HL-60/S4 treated with phorbol 12-myristate 13-acetate at 8.2 ng/mL for 4 days and 3 days (cell line): ENCODE data around the gene DET1.
"Not testable (repeated sequence)": the region's sequence is repeated elsewhere in the genome, so short reads cannot be mapped to it uniquely, and the experiment has no call there.

Source experiments
- in situ Hi-C: fragments of 300-500 bp; cut with MboI; formaldehyde crosslinking; loops from 2 replicates; pipeline ENCODE4 v1.15.0; 2022; ENCODE audit warnings: low sequenced_read_pairs

Gene DET1

DNA sequence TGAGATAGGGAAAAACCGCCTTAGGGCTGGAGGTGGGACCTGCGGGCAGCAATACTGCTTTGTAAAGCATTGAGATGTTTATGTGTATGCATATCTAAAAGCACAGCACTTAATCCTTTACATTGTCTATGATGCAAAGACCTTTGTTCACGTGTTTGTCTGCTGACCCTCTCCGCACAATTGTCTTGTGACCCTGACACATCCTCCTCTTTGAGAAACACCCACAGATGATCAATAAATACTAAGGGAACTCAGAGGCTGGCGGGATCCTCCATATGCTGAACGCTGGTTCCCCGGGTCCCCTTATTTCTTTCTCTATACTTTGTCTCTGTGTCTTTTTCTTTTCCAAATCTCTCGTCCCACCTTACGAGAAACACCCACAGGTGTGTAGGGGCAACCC lies 5.4 kb downstream of the DET1 start:
- in situ Hi-C loops, result not testable (repeated sequence)

DNA sequence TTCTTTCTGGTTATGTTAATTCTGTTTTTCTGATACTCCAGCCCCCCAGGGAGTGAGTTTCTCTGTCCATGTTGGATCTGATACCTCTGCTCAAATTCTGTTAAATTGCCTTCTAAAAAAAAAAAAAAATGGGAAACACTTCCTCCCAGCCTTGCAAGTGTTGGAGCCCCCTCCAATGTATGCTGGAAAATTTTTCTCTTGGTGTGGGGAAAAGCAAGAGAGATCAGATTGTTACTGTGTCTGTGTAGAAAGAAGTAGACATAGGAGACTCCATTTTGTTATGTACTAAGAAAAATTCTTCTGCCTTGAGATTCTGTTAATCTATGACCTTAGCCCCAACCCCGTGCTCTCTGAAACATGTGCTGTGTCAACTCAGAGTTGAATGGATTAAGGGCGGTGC lies 6.1 kb downstream of the DET1 start:
- in situ Hi-C loops, result not testable (repeated sequence)

DNA sequence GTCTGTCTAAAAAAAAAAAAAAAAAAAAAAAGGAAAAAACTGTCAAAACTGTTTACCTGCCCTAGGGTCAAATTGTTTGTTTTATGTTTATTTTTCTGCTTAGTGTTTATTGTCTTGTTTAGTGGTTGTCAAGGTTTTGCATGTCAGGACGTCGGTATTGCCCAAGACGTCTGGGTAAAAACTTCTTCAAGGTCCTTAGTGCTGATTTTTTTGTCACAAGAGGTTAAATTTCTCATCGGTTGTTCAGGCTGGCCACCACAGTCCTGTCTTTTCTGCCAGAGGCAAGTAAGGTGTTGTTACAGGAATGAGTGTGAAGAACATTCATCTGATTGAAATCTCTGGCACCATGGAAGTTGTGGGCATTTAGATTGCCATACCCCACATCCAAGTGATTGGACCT lies 7.0 kb downstream of the DET1 start:
- in situ Hi-C loops, result no loop called here

DNA sequence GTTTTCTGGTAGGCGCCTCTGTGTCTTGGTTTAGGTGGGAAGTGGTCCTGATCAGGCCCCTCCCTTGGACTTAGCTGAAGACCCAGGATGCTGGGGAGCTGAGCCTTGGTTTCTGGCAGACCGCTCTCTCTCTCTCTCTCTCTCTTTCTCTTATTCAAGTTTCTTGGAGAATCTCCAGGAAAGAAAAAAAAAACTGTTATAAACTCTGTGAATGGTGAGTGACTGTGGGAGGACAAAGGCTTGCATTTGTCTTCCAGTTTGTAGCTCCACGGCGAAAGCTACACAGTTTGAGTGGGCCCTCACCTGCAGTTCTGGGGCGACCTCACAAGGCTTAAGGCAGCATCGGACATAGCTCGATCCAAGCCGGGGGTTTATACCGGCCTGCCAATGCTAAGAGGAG lies 7.5 kb downstream of the DET1 start:
- in situ Hi-C loops, result no loop called here

DNA sequence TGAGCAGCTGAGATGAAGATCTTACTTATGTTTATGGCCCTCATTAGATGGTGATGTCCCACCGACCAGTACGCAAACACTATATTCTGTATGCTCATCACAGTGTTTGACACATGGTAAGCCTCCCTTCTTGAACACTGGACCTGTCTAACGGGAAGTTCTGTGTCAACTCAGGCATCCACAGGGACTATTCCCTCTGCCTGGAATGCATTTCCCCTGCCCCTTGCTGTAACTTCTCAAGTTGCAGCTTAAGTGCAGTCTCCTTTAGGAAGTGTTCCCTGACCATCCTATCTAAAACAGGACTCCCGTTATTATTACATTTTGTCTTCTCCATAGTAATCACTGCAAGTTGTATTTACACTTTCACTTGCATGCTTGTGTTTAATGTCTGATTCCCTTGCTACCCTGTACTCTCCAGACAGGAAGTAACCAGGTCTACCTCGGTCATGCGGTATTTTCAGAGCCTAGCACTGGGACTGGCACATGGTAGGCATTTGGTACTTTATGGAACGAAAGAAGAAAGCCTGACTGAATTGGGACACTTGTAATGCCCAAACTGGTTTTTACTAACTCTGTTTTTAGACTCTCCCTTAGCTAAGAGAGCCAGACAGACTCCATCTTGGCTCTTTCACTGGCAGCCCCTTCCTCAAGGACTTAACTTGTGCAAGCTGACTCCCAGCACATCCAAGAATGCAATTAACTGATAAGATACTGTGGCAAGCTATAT lies 8.7 kb downstream of the DET1 start:
- in situ Hi-C loops, result no loop called here

DNA sequence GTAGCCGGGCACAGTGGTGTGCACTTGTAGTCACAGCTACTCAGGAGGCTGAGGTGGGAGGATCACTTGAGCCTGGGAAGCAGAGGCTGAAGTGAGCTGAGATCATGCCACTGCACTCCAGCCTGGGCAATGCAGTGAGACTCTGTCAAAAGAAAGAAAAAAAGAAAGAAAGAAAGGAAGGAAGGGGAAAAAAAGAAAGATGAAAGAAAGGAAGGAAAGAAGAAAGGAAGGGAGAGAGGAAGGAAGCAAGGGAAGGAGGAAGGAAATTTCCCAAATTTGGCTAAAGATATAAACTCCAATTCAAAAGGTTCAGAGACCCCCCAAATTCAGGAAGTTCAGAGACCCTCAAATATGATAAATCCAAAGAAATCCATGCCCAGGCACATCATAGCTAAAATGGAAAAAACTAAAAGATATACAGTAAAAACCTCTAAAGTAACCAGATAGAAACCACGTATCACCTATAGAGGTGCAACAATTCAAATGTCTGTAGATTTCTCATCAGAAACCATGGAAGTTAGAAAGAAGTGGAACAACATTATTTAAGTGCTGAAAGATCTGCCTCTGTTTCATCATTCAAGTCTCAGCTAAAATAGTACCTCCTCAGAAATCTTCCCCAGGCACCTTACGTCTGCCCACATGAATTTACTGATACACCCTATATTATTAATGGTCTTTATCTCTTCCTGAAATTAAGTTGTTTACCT lies 10.7 kb downstream of the DET1 start:
- in situ Hi-C loops, result no loop called here

DNA sequence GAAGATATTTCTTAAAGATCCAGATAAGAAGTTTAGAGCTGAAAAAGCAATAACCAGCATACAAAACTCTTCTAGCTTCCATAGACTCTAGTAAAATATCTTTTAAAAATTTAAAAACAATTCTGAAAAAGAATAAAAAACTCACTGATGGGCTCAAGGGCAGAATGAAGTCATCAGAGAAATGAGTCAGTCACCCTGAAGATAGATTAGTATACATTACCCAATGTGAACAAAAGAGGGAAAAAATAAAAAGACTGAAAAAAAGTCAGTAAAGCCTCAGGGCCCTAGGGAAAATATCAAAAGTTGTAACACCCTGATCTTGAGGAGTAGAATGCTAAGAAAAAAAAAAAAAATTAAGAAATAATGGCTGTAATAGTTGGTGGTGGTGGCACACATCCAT lies 11.4 kb downstream of the DET1 start:
- in situ Hi-C loops, result no loop called here

DNA sequence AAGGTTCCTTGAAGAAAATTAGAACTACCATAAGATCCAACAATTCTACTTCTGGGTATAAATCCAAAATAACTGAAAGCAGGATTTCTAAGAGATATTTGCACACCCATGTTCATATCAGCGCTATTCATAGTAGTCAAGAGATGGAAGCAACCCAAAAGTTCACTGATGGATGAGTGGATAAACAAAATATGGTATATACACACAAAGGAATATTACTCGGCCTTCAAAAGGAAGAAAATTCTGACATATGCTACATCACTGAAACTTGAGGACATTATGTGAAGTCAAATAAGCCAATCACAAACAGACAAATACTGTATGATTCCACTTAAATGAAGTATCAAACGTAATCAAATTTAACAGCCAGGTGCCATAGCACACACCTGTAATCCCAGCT lies 13.1 kb downstream of the DET1 start:
- in situ Hi-C loops, result no loop called here

DNA sequence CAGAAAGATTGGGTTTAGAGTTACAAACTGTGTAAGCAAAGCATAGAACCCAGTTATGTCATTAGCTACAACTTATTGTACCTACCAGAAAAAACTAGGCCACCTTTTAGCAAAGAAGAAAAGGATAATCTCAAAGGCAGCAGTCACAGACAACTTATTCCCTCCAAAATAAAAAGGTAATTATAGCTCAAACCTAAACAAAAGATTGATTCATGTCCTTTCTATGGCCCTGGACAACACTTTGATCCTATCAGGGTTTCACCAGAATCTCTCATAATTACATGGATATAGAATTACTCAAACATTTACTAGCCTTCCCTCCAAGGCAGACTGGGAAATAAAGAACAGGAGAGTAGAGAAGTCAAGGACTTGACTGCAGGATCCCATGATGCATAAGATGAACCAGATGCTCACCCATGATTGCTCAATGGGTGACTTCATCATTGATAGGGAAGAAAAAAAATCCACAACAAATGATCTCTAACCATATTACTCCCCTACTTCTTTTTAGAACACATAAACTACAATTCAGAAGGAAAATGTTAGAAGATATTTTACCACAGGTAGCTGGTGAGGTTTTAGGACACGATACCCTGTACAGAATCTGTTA lies 17.4 kb downstream of the DET1 start:
- in situ Hi-C loops, result no loop called here

DNA sequence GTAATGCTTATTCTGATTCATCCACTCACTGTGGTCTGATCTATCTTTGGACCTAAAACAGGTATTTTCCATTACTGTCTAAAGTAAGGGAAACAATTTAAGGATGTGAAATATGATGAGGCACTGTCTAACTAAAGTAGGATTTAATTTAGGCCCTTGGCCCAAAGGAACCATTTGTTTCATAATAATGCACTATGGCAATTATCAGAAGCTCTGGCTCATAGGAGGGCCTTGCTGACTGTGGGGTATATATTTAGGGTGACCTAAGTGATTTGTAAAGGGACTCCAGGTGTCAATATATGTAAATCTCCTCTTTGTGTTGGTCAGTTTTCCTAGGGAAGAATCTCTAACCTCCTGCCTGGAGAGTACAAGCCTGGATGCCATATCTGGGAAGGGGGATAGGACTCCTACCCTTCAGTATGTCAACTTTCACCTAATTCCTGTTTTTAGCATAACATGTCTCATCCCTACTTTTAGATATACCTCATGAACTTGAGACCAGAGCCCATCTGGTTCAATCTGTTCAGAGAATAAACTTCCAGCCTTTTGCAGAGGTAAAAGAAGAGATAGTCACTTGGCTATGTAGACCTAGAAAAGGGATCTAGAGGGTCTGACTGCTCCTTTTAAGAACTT lies 20.1 kb downstream of the DET1 start:
- in situ Hi-C loops, result no loop called here

DNA sequence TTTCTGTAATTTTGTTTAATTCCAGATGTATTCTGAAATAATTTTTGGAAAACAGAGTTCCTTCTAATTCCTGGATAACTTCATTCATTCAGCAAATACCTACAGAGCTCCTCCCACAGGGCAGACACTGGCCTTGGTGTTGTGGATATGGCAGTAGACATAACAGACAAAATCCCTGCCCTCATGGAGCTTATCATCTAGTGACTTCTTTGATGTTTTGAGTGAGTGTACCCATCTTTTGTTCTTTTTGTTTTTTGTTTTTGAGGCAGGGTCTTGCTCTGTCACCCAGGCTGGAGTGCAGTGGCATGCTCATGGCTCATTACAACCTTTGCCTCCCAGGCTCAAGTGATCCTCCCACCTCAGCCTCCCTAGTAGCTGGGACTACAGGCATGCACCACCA lies 21.1 kb downstream of the DET1 start:
- in situ Hi-C loops, result no loop called here

DNA sequence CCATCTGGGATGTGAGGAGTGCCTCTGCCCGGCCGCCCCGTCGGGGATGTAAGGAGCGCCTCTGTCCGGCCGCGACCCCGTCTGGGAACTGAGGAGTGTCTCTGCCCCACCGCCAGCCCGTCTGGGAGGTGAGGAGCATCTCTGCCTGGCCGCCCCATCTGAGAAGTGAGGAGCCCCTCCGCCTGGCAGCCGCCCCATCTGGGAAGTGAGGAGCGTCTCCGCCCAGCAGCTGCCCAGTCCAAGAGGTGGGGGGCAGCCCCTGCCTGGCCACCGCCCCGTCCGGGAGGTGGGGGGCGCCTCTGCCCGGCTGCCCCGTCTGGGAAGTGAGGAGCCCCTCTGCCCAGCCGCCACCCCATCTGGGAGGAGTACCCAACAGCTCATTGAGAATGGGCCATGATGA lies 22.4 kb downstream of the DET1 start:
- in situ Hi-C loops, result not testable (repeated sequence)

DNA sequence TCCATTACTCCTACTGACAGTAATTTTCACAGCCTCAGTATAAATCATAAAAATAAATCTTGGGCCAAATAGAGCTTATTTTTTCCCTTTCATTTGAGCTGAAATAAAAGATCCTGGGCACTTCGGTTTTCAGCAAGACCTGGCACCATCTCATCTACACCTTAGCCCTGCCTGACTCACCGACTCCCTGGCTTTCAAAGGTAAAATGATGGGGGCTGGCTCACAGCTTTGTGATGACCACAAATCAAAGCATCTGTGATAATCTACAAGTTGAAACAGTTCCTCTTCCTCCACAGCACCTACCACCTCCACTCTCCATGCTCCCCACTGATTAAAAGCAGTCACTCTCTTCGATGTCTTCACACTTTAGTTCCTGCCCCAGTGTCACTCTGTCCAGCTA lies 27.6 kb downstream of the DET1 start:
- in situ Hi-C loops, result no loop called here

DNA sequence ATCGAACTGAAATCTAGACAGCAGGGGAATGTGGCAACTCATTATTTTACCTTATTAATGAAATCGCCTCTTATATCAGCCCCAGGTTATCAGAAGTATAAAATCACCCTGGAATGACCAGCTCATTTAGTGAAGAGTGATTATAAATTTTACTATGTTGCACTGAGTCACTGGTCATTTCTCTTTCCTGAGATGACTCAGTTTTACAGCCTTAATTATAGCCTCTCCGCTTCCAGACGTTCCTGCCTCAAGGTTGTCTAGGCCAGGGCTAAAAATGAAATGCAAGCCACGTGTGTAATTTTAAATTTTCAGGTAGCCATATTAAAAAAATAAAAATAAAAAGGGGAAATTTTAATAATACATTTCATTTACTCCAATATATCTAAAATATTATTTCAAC lies 33.3 kb downstream of the DET1 start:
- in situ Hi-C loops, result no loop called here

DNA sequence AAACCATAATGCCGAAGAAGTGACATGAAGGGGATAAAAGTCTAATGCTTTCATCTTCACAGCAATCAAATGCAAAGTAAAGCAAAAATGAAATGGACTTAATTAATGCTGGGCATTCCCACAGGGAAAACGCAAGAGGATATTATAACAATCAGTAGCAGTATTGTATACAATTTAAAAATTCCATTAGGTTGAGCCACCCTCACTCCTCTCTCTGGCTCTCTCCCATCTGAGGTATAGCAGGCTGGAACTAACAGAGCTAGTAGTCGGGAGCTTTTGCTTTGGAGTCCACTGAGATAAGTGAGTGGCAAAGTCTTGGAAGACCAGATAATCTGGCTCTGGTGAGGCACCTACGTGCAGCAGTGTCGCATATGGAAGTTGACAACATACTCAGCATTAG lies 33.9 kb downstream of the DET1 start:
- in situ Hi-C loops, result no loop called here

DNA sequence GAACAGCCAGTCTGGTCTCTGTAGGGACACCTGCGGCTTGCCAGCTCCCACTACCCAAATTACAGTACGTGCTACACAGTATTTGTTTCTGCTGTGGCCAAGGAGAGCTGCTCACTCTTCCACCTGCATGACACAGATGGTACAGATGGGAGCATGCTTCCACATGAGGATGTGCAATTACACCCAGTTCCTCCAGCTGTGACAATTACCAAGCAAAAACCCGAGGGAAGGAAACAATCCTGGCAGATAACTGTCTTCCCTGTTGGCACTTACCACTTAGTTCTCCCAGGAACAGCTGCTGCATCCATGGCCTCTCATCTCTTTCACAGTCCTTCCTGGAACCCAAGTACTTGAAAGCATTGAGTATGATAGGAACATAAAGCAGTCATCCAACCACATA lies 34.4 kb downstream of the DET1 start:
- in situ Hi-C loops, result no loop called here

DNA sequence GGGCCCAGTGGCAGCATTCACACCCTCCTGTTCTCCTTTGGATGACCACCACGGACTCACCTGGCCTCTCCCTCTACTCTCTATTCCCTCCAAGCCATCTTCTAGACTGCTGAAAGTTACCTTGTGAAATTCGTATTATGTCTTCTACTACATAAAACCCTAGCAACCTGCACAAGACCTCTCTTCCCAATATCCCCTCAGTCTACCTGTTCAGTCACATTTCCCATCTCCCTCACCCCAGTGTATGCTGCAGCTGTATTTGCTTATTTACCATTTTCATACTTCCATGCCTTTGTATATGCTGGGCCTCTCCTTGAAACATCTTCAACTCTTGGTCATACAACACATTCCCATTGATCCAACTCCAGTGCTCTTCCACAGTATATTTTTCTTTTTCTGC lies 35.3 kb downstream of the DET1 start:
- in situ Hi-C loops, result no loop called here

DNA sequence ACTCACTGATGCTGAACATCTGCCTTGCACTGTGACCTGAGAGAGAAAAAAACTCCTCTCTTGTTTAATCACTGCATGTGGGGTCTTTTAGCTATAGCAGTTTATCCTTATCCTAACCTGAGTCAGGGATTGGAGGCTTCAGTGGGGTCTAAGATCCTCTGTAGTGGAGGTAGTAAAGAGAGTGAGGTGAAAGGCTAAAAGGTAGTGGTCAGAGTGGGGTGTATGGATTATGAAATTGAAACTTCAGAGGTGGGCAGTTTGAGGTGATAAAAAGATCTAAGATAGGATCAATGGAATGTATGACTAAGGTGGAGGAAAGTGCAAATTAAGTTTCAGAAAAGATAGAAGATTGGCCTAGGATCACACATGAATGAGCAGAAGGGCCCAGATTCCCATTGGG lies 36.5 kb downstream of the DET1 start:
- in situ Hi-C loops, result no loop called here

DNA sequence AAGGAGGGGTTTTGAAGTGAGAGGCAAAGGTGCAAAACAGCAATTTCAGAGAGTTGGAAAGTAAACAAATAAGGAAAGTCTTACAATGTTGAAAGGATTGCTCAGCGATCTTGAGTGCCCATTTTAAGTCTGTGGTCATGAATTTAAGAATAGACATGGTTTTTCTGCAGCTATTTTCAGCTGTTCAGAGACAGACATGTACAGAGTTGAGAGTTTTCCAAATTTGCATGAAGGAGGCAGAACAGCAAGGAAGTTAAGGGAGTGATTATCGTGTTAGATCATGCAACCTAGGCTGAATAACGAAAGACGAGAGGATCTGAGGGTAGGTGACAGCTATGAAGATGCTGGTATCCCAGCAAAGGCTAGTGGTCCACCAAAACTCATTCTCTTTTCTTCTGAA lies 37.2 kb downstream of the DET1 start:
- in situ Hi-C loops, result no loop called here

DNA sequence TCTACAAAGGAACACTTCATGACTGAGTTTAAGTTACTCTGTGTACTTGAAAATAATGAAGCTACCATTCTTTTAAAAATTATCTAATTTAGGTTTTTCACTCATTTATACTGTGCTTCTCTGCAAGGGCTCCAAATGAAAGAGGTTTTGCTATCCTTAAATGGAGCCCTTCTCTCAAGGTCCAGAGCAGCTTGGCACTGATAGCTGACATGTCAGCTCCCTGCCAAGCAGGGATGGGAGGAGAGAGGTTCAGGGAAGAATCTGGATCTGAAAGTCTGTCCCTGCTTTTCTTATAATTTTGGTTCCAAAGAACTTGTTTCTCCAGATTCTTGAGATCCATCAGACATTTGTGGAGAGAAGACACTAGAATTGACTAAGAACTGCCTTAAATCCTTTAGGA lies 39.9 kb downstream of the DET1 start:
- in situ Hi-C loops, result no loop called here

DNA sequence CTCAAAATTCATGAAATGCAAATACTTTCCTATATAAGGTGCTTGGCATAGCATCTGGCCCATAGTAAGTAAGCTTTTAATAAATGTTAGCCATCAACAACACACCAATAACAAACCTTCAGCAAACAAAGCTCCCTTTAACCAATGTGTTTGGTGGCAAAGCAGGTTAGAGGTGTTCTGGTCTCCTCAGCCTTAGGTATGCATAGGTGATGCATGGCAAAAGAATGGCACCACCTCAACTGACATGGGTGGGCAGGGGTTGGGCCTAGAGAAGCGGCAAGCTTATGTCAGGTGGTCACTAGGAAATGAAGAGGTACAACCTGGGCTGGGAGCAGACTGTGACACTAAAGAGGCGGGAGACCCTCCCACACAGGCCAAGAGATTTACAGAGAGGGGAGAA lies 40.8 kb downstream of the DET1 start:
- in situ Hi-C loops, result no loop called here

DNA sequence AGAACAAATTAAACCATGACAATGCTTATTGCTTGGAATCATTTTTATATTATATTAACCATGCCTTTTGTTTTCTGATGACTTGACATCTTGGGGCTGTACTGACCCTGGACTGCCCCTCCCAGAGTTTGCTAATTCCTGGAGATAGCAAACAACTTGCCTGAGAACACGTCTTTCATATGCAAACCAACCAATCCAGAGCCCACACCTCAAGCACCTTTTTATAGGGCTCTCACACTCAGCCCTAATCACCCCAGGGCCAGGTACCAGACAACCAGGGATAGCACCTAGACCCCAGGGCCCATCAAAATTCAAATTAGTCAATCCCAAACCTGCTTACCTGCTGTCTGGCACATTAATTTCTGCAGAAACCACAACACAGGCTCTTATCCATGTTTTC lies 42.0 kb downstream of the DET1 start:
- in situ Hi-C loops, result no loop called here
